Measurements from ENCODE around the gene MICAL2. TPM values are rescaled to one million over a fixed set of nuclear protein-coding genes. Genes with fewer than 3 reads are reported as not detected.

The MICAL2 gene
- polyA plus RNA-seq, 1 donor: 7.1 TPM

GRCh38 chr11:12189543-12190235 is 79.3 kb downstream of the MICAL2 start:
- DNase-seq: no peak

GRCh38 chr11:12190511-12190910 is 80.1 kb downstream of the MICAL2 start:
- no peak for DNase-seq

DNA sequence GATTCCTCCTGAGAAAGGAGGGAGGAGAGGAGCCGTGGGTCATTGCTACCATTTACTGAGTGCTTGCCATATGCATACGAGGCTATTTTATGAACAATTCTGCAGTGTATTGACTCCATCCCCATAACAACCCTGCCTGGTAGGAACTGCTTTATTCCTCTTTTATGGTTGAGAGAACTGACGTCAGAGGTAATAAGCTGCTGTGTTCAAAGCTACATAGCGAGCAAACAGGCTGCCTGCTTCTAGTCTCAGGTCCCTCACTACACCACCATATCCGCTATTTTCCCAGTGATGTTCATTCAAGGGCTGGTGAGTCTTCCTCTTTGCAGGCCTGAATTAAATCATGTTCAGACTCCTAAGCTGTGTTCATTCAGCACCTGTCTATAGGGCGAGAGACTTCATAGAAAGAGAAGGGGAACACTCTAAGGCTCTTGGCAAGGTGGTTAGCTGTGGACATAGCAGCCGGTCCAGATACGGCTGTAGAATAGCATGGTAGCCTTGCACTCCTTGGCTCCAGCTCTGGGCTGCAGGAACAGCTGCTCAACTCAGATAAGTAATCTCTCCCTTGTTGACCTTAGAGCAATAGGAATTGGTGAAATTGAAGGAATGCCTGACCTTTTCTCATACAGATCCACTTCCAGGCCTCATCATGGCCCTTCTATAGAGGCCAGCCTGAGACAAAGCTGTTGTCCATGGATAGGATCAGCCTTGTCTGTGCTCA is 82.6 kb downstream of the MICAL2 start:
- no peak for DNase-seq

DNA sequence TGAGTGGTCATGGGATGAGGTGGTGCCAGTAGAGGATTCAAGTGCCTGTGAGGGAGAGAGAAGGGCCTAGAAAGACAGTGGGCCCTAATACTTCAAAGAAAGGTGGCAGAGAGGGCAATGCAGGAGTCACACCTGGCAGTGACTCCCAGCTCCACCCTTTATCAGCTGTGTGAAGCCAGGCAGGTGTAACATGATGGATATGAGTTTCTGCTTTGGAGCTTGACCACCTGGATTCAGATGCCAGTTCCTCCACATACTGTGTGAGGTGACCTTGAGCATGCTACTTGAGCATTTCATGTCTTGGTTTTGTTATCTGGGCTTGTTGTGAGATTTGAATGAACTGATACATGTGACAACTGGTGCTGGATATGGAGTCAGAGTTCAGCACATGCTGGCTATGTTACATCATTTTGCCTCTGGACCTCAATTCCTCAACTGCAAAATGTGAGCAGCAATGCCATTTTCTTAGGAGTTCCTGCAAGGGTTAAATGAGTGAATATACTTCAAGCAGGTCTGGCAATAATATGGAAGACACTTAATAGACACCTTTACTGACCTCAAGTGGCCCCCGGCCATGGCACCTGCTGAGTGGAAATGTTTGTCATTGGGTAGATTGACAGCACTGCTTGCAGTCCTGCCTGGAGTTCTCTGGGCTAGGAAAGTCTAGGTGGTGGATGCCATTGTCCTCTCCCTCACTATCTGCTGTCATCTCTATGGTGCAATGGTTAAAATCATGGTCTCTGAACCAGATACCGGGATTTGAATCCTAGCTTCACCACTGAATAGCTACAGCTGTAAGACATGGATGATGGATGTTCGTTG is 83.3 kb downstream of the MICAL2 start:
- DNase-seq: no peak

- no peak for DNase-seq
These were observed 85.4 kb downstream of the MICAL2 start for GRCh38 chr11:12195768-12196167.

- no peak for DNase-seq
These were observed 85.9 kb downstream of the MICAL2 start for GRCh38 chr11:12196308-12196707.

GRCh38 chr11:12196872-12197271 is 86.5 kb downstream of the MICAL2 start:
- no peak for DNase-seq

- DNase-seq: no peak
These were observed 88.1 kb downstream of the MICAL2 start for GRCh38 chr11:12198251-12199222.

DNA sequence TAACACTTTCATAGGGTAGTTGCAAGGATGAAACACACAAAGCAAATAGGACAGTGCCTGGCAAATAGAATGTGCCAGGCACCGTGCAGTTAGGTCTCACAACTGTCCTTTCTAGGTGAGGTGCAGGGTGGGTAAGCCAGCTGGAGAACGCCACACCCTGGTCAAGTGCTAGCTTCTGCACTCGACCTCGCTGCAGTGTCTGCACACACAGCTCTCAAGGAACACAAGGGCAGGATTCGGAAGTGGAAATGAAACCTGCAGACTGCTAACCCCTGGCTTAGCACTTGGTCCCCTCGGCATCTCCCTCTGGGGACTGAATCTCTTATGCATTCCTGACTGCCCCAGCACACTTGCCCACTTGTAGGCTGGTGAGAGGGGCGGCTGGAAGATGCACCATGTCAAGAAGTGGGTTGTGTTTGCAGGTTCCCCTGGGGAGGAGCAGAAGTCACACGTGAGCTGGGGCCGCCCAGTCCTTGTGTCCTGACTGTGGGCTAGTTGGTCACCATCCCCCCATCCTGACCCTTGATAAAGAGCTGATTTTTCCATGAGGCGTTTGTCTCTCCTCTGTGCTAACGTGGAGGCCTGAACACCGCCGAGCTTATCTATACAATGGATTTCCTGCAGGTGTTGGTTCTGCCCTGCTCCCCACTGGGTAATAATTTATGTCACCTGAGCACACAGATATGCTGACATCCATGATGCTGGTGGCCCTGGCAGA is 89.0 kb downstream of the MICAL2 start:
- DNase-seq: no peak

DNA sequence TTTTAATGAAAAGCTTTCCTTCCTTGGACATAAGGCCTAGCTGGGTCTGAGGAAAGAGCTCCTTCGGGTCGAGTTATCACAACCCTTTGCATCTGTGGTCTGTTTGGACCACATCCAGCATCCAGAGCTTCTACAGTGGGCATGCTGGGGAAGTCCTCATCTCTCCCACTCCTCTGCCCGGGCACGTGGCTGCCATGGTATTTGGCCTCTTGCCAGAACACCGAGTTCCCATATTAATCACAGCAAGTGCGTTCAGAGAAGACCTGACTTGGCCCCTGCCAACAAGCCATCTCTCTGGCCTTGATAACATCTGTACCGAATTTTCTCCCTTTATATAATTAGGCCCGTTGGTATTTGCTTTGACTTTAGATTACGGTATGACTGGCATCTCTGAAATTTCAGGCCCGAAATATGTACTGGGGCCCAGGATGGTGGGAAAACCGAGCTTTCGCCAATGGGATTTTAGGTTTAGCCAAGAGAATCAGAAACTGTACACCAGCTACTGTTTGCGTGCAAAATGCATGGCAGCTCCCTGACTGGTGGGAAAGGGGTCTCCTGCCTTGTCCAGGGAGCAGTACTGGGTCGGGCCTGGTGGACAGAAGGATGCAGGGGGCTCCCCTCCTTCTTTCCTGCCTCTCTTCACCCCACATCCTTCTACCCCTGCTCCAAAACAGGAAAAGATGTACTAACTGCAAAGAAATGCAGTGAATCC is 90.0 kb downstream of the MICAL2 start:
- no peak for DNase-seq

DNA sequence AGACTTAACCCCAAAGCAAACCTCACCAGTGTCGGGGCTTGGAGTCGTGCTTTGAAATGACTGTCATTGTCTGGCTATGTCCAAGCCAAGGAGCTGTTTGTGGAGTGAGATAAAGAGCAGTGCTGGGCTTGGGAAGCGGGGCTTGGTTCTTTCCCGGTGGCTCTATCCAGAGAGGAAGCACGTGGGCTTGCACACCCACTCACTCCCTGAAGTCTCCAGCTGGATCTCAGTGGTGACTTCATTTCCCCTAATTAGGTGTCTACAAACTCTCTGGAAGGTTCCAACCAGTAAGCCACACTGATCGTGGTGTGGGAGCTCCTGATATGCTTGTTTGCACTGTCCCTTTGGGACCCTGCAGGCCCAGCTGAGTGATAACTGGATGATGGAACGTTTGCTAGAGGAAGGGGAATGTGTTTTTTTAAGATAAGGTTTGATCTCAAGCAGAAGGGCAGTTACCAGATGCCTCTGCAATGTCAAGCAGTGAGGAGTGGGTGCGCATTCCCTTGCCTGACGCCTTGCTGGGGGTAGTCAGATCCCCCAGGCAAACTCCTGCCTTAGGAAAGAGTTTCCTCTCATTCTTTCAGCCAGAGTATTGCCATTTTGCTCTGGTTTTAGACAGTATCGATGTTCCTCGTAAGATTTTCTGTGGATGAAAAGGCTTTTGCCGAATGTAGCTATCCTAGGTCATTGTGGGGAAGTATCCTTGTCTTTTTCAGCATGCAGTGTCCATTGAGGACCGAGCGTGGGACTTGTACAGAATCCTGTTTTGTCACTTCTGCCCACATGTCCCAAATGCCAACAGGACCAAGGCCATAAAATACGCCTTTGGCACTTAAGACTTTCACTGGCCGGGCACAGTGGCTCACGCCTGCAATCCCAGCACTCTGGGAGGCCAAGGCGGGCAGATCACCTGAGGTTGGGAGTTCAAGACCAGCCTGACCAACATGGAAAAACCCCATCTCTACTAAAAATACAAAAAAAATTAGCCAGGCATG is 90.9 kb downstream of the MICAL2 start:
- DNase-seq: peak; percentile 37

- no peak for DNase-seq
These were observed 92.4 kb downstream of the MICAL2 start for GRCh38 chr11:12202661-12203310.

GRCh38 chr11:12204506-12204905 is 94.1 kb downstream of the MICAL2 start:
- DNase-seq: no peak

DNA sequence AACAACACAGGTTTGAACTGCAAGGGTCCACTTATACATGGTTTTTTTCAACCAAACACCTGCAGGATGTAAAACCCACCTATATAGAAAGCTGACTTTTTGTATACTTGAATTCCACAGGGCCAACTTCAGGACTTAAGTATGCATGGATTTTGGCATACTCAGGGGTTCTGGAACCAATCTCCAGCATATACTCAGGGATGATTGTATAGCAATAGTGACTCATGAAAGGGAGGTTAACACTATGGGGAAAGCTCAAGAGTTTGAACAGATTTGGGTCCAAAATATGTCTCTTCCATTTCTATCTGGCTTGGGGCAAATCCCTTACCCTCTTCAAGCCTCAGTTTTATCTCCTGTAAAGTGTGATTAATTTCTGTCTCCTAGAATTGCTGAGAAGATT is 94.9 kb downstream of the MICAL2 start:
- DNase-seq: no peak

DNA sequence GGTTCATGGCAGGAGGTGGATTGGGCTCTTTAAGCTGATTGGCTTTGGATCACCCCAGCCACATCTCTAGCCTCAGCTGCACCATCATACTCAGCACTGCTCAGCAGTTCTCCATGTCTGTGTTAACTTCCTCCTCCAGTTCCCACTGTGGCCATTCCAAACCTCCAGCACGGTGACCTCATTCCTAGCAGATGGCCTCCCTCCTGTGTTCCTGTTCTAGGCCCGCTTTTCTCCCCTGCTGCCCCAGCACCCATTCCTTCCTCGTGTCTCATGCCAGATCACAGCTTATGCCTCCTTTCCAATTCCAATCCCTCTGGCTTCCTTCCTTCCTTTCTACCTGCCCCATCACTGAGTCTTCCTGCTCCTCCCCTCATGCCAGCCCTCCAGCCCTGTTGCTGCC is 96.1 kb downstream of the MICAL2 start:
- no peak for DNase-seq

GRCh38 chr11:12207384-12208150 is 97.2 kb downstream of the MICAL2 start:
- DNase-seq: no peak

GRCh38 chr11:12209096-12209495 is 98.7 kb downstream of the MICAL2 start:
- DNase-seq: no peak

DNA sequence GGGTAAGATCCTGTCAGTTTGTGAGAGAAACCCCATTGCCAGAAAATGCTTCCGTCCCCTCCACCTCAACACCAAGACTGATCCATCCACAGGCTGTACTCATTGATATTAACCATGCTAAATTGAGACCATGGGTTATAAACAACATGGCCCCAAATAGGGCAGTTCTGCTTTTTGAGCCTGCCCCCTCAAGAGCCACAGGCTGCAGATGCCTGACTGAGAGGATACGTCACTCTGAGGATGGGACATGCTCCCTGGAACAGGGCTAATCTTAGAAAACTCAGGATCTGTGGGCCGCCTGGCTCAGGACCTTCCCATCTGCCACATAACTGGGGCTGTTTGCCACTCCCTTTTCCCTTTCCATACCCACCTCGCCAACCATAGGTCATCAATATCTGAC is 99.8 kb downstream of the MICAL2 start:
- no peak for DNase-seq
